HepG2 (cell line): ENCODE measurements around the gene KISS1R. TPM values are rescaled to one million over a fixed set of nuclear protein-coding genes. Genes with fewer than 3 reads are reported as not detected.
A peak's percentile ranks its signal among the peaks of the same experiment; 100 is the strongest.

Experiments used
- CREM ChIP-seq, 2 experiments: sonication (generic) in 1 of 2; formaldehyde crosslinking in 1 of 2; IDR thresholded peaks; 2 replicates each; pipeline versions ENCODE4 v1.4.0 to v1.6.1; 2016 to 2020; ENCODE audit warnings: antibody characterized with exemption in 1 of 2, mild to moderate bottlenecking in 1 of 2, missing genetic modification reagents in 1 of 2
- DNMT3B ChIP-seq: conservative IDR thresholded peaks from 2 replicates; pipeline ENCODE4 v1.6.1; 2016; ENCODE audit warnings: missing biosample characterization, control low read depth
- E2F2 ChIP-seq: sonication (generic); formaldehyde crosslinking; IDR thresholded peaks from 2 replicates; pipeline ENCODE4 v1.4.0; 2020; ENCODE audit warnings: missing genetic modification reagents, borderline replicate concordance
- ELF1 ChIP-seq: sonication (generic); formaldehyde crosslinking; IDR thresholded peaks from 2 replicates; pipeline ENCODE4 v1.4.0; 2020; ENCODE audit warnings: missing genetic modification reagents
- EP300 ChIP-seq, 3 experiments: sonication (generic) in 1 of 3; formaldehyde crosslinking in 1 of 3; IDR thresholded peaks; 2 replicates each; pipeline versions ENCODE4 v1.5.1 to v1.6.1; 2011 to 2020; ENCODE audit warnings: low read depth in 2 of 3, low read length in 2 of 3, borderline replicate concordance in 1 of 3, improper control_type of control experiment in 1 of 3, mild to moderate bottlenecking in 1 of 3, missing genetic modification reagents in 1 of 3, moderate library complexity in 1 of 3
- GZF1 ChIP-seq: sonication (generic); formaldehyde crosslinking; IDR thresholded peaks from 2 replicates; pipeline ENCODE4 v1.5.1; 2020; ENCODE audit warnings: mild to moderate bottlenecking, missing genetic modification reagents
- IRF2 ChIP-seq: IDR thresholded peaks from 2 replicates; pipeline ENCODE4 v1.6.1; 2018; ENCODE audit warnings: missing genetic modification reagents, missing compliant biosample characterization
- MED8 ChIP-seq: sonication (generic); formaldehyde crosslinking; IDR thresholded peaks from 2 replicates; pipeline ENCODE4 v1.8.1; 2023; ENCODE audit warnings: mild to moderate bottlenecking, missing genetic modification reagents; ENCODE audit not compliant: insufficient replicate concordance
- NFE2L2 ChIP-seq: fragments of 150-350 bp; IDR thresholded peaks from 2 replicates; pipeline ENCODE4 v1.6.1; 2014; ENCODE audit warnings: low read length
- NFKB2 ChIP-seq: sonication (generic); formaldehyde crosslinking; IDR thresholded peaks from 2 replicates; pipeline ENCODE4 v1.4.0; 2020; ENCODE audit warnings: missing genetic modification reagents, borderline replicate concordance
- NONO ChIP-seq, 2 experiments: fragments of 450-650 bp in 1 of 2; sonication (generic) in 1 of 2; formaldehyde crosslinking in 1 of 2; IDR thresholded peaks in 1 of 2; conservative IDR thresholded peaks in 1 of 2; 2 replicates each; pipeline versions ENCODE4 v1.6.1 to v1.8.0; 2017 to 2022; ENCODE audit warnings: mild to moderate bottlenecking in 1 of 2, missing genetic modification reagents in 1 of 2, moderate library complexity in 1 of 2
- PAXIP1 ChIP-seq: sonication (generic); formaldehyde crosslinking; conservative IDR thresholded peaks from 2 replicates; pipeline ENCODE4 v1.4.0; 2020; ENCODE audit warnings: mild to moderate bottlenecking, missing genetic modification reagents, moderate library complexity
- RFX1 ChIP-seq: fragments of 450-650 bp; IDR thresholded peaks from 2 replicates; pipeline ENCODE4 v1.6.1; 2017
- SATB2 ChIP-seq: sonication (generic); formaldehyde crosslinking; IDR thresholded peaks from 2 replicates; pipeline ENCODE4 v1.5.0; 2020; ENCODE audit warnings: missing genetic modification reagents
- TBX3 ChIP-seq: fragments of 450-650 bp; IDR thresholded peaks from 2 replicates; pipeline ENCODE4 v1.6.1; 2017; ENCODE audit warnings: antibody characterized with exemption, mild to moderate bottlenecking, inconsistent platforms, borderline replicate concordance
- TEF ChIP-seq: sonication (generic); formaldehyde crosslinking; IDR thresholded peaks from 2 replicates; pipeline ENCODE4 v1.5.0; 2020; ENCODE audit warnings: missing genetic modification reagents
- THAP11 ChIP-seq: IDR thresholded peaks from 2 replicates; pipeline ENCODE4 v1.6.1; 2016; ENCODE audit warnings: missing biosample characterization, missing genetic modification reagents
- TP53 ChIP-seq: sonication (generic); formaldehyde crosslinking; conservative IDR thresholded peaks from 2 replicates; pipeline ENCODE4 v1.4.0; 2020; ENCODE audit warnings: missing genetic modification reagents
- ZC3H4 ChIP-seq: sonication (generic); formaldehyde crosslinking; IDR thresholded peaks from 2 replicates; pipeline ENCODE4 v1.4.0; 2020; ENCODE audit warnings: missing genetic modification reagents, borderline replicate concordance
- ZNF263 ChIP-seq: sonication (generic); formaldehyde crosslinking; IDR thresholded peaks from 2 replicates; pipeline ENCODE4 v1.4.0; 2020; ENCODE audit warnings: missing genetic modification reagents
- ZNF264 ChIP-seq: sonication (generic); formaldehyde crosslinking; IDR thresholded peaks from 2 replicates; pipeline ENCODE4 v1.4.0; 2020; ENCODE audit warnings: missing genetic modification reagents
- ZNF441 ChIP-seq: sonication (generic); formaldehyde crosslinking; IDR thresholded peaks from 2 replicates; pipeline ENCODE4 v1.7.0; 2021; ENCODE audit warnings: missing genetic modification reagents, borderline replicate concordance
- ZNF510 ChIP-seq: sonication (generic); formaldehyde crosslinking; IDR thresholded peaks from 2 replicates; pipeline ENCODE4 v1.4.0; 2020; ENCODE audit warnings: low read depth, mild to moderate bottlenecking, missing genetic modification reagents
- ZNF841 ChIP-seq: sonication (generic); formaldehyde crosslinking; IDR thresholded peaks from 2 replicates; pipeline ENCODE4 v1.8.1; 2023; ENCODE audit warnings: missing genetic modification reagents, borderline replicate concordance
- polyA plus RNA-seq, 8 experiments: library from polyadenylated mRNA; depleted of rRNA in 3 of 8; stranded (reverse) in 7 of 8; unstranded in 1 of 8; fragments of >200 nt; fragmentation: Illumina TruSeq in 4 of 8; extraction: Trizol in 4 of 8; gene quantifications; 2 replicates each; pipeline versions ENCODE4 v1.2.1 to v1.2.3, GENCODE V29; 2011 to 2016; ENCODE audit warnings: low read depth in 4 of 8, missing spikeins in 1 of 8, mixed read lengths in 1 of 8; ENCODE audit not compliant: insufficient read depth in 1 of 8
- total RNA-seq, 5 experiments: library from RNA; depleted of rRNA; stranded (reverse); fragments of >200 nt; fragmentation: Illumina TruSeq; extraction: Trizol; gene quantifications; 2 replicates each; pipeline ENCODE4 v1.2.3, GENCODE V29; 2016; ENCODE audit warnings: low read depth in 1 of 5

The KISS1R gene
- total and polyA plus RNA-seq, 2 of the 13 experiments (the other 11 are each of a cell fraction or from before 2014, with no cell fraction given) = 1.1 to 10.2 TPM

GRCh38 chr19:934865-935479 lies 17.8 kb downstream of the KISS1R start (continued):
- TF ChIP-seq PAXIP1 (CRISPR knock-in tag) (peak; percentile 93), ZNF510 (no peak), ZC3H4 (CRISPR knock-in tag) (0 out of 2 replicates have a peak, but pooled peaks have one; percentile 22), CREM (IDR thresholded peaks at IDR 0.05) (peak; percentile 41), CREM (CRISPR knock-in tag; IDR thresholded peaks at IDR 0.05) (no peak), TP53 (CRISPR knock-in tag) (peak; percentile 77; the same call in 1 of the 2 replicates), ZNF264 (CRISPR knock-in tag) (0 out of 2 replicates have a peak, but pooled peaks have one; percentile 70), SATB2 (0 out of 2 replicates have a peak, but pooled peaks have one; percentile 59), DNMT3B (CRISPR knock-in tag) (peak; percentile 93; the same call in 1 of the 2 replicates), EP300 (IDR thresholded peaks at IDR 0.05; ENCODE audit: low read depth in 2 of 2, low read length in 2 of 2) (peak; percentile 57 to 84; a peak in 3 of 4 replicates), EP300 (CRISPR knock-in tag; IDR thresholded peaks at IDR 0.05; ENCODE audit: borderline replicate concordance) (peak; percentile 89), IRF2 (CRISPR knock-in tag) (peak; percentile 75), ZNF841 (CRISPR knock-in tag) (no peak), MED8 (CRISPR knock-in tag) (peak; percentile 83), ZNF441 (CRISPR knock-in tag) (peak; percentile 87; the same call in 1 of the 2 replicates), NFE2L2 (no peak), RFX1 (no peak), TEF (CRISPR knock-in tag) (no peak), GZF1 (CRISPR knock-in tag) (no peak), NONO (IDR thresholded peaks at IDR 0.05) (no peak), NONO (CRISPR knock-in tag; conservative IDR thresholded peaks at IDR 0.05) (peak; percentile 86), ZNF263 (CRISPR knock-in tag) (0 out of 2 replicates have a peak, but pooled peaks have one; percentile 56), TBX3 (peak; percentile 90), E2F2 (peak; percentile 96), THAP11 (peak; percentile 83), ELF1 (CRISPR knock-in tag) (peak; percentile 77), NFKB2 (CRISPR knock-in tag) (peak; percentile 90; the same call in 1 of the 2 replicates)
